Panc1 (cell line): Measurements from ENCODE around the gene MYOG. TPM values are rescaled to one million over a fixed set of nuclear protein-coding genes. Genes with fewer than 3 reads are reported as not detected.

Experiments used
- ATAC-seq: fragments of 200-7000 bp; cut with Tn5 transposase; 2 replicates; pipeline ENCODE4 v1.9.1; 2020; ENCODE audit warnings: mild to moderate bottlenecking, moderate library complexity
- BruUV-seq: library from RNA; stranded (reverse); fragments of 400-500 nt; replicated peaks from 2 replicates; lab custom pipeline; 2021; lab: Mats Ljungman, UMichigan
- CTCF ChIA-PET: fragments of 300-600 bp; sonication (Branson Sonifier 250); formaldehyde crosslinking; loops from one replicate; lab custom pipeline; 2022; ENCODE audit warnings: antibody characterized with exemption; lab: Charles Lee
- POLR2A ChIA-PET: fragments of 300-600 bp; sonication (Branson Sonifier 250); formaldehyde crosslinking; loops from one replicate; lab custom pipeline; 2022; ENCODE audit warnings: antibody characterized with exemption; lab: Charles Lee
- DNase-seq: peaks from one replicate; pipeline ENCODE4 v3.0.0-alpha.2; 2010; ENCODE audit warnings: low read depth, low spot score
- H3K27ac ChIP-seq: 2 replicates; pipeline ENCODE4 v1.5.1; 2011; ENCODE audit warnings: mild to moderate bottlenecking, low read length, inconsistent platforms
- H3K27me3 ChIP-seq: fragments of 200-500 bp; sonication (Bioruptor generic); 2 replicates; pipeline ENCODE4 v1.6.0; 2014; ENCODE audit warnings: low read length, inconsistent platforms; ENCODE audit not compliant: control insufficient read depth, insufficient read depth
- H3K36me3 ChIP-seq: fragments of 200-500 bp; sonication (Bioruptor generic); 2 replicates; pipeline ENCODE4 v1.5.1; 2014; ENCODE audit warnings: inconsistent platforms, mild to moderate bottlenecking, low read length, moderate library complexity; ENCODE audit not compliant: control insufficient read depth, insufficient read depth
- H3K4me1 ChIP-seq: 2 replicates; pipeline ENCODE4 v1.5.1; 2011; ENCODE audit warnings: inconsistent platforms, mild to moderate bottlenecking, low read length, moderate library complexity; ENCODE audit not compliant: control insufficient read depth, insufficient read depth
- H3K4me3 ChIP-seq, 2 experiments: 2 replicates each; pipeline ENCODE4 v1.5.1; 2011 to 2012; ENCODE audit warnings: low read depth in 2 of 2, low read length in 2 of 2, mild to moderate bottlenecking in 2 of 2, inconsistent platforms in 1 of 2, moderate library complexity in 1 of 2
- H3K9me3 ChIP-seq: fragments of 200-500 bp; sonication (Bioruptor generic); 2 replicates; pipeline ENCODE4 v1.5.1; 2014; ENCODE audit warnings: low read depth, mild to moderate bottlenecking, inconsistent platforms, low read length, moderate library complexity; ENCODE audit not compliant: control insufficient read depth, insufficient read depth
- CTCF ChIP-seq: fragments of 450-650 bp; IDR thresholded peaks from 2 replicates; pipeline ENCODE4 v1.5.1; 2017; ENCODE audit warnings: mild to moderate bottlenecking
- POLR2AphosphoS5 ChIP-seq: IDR thresholded peaks from 2 replicates; pipeline ENCODE4 v1.6.1; 2012; ENCODE audit warnings: mild to moderate bottlenecking, low read depth, low read length, moderate library complexity
- REST ChIP-seq, 2 experiments: IDR thresholded peaks; 2 replicates each; pipeline ENCODE4 v1.6.1; 2011 to 2012; ENCODE audit warnings: low read depth in 2 of 2, control low read depth in 1 of 2, low read length in 1 of 2, mild to moderate bottlenecking in 1 of 2, moderate library complexity in 1 of 2; ENCODE audit not compliant: insufficient read depth in 1 of 2
- SIN3A ChIP-seq: IDR thresholded peaks from 2 replicates; pipeline ENCODE4 v1.6.1; 2012; ENCODE audit warnings: low read depth, mild to moderate bottlenecking, low read length, moderate library complexity, borderline replicate concordance; ENCODE audit not compliant: insufficient read depth
- TCF7L2 ChIP-seq: IDR thresholded peaks from 2 replicates; pipeline ENCODE4 v1.6.1; 2011; ENCODE audit warnings: mild to moderate bottlenecking, low read depth, low read length, inconsistent platforms
- in situ Hi-C: cut with HindIII; loops from 2 replicates; pipeline ENCODE4 v1.10.0; 2016; ENCODE audit warnings: low sequenced_read_pairs, low pct_unique_long_range_greater_than_20kb
- intact Hi-C: fragments of 100-400 bp; cut with micrococcal nuclease; formaldehyde crosslinking; loops from one replicate; pipeline ENCODE4 v1.10.0; 2022; ENCODE audit not compliant: unreplicated experiment
- total RNA-seq: library from RNA; stranded (reverse); gene quantifications from one replicate; pipeline ENCODE4 v1.2.1, GENCODE V29; 2021; ENCODE audit not compliant: unreplicated experiment

The MYOG gene
- total RNA-seq, 1 experiment from 2014 or later, result not detected

GRCh38 chr1:203095061-203095690 is 9.4 kb upstream of the MYOG start:
- TF ChIP-seq SIN3A (no peak), REST (IDR thresholded peaks at IDR 0.05; ENCODE audit: insufficient read depth in 1 of 2, low read depth in 2 of 2, low read length in 1 of 2) (no peak), POLR2AphosphoS5 (no peak), TCF7L2 (no peak)
- Histone ChIP-seq H3K27me3 (peaks cover 4% of the 10 kb centered on the region; the same call in 1 of the 2 replicates), H3K4me3 (no peak overlapping the region), H3K27ac (no peak overlapping the region), H3K4me1 (no peaks in the 10 kb centered on the region), H3K9me3 (peaks cover 8% of the 10 kb centered on the region), H3K36me3 (no peaks in the 10 kb centered on the region)
- POLR2A ChIA-PET, result no interaction called here
- in situ Hi-C loops (no loop called here), intact Hi-C loops (no loop called here)
- DNase-seq, result no peak
- ATAC-seq, result no peak
- CTCF ChIA-PET, result no interaction called here
- no TSS peak for BruUV-seq

GRCh38 chr1:203093754-203094410 is 8.1 kb upstream of the MYOG start:
- H3K9me3 ChIP-seq, result peaks cover 8% of the 10 kb centered on the region
- CTCF ChIA-PET, result no interaction called here
- DNase-seq (no peak), ATAC-seq (no peak)
- BruUV-seq, result no TSS peak
- H3K36me3 ChIP-seq, result no peaks in the 10 kb centered on the region
- H3K4me1 ChIP-seq, result no peaks in the 10 kb centered on the region
- no peak for TF ChIP-seq TCF7L2
- TF ChIP-seq SIN3A, result no peak
- no peak for TF ChIP-seq REST (IDR thresholded peaks at IDR 0.05; ENCODE audit: insufficient read depth in 1 of 2, low read depth in 2 of 2, low read length in 1 of 2)
- no peak for TF ChIP-seq POLR2AphosphoS5
- TF ChIP-seq CTCF, result no peak
- H3K27ac ChIP-seq, result no peak overlapping the region
- intact Hi-C loops (no loop called here), in situ Hi-C loops (no loop called here)
- H3K4me3 ChIP-seq, result no peak overlapping the region
- H3K27me3 ChIP-seq, result peaks cover 4% of the 10 kb centered on the region; the same call in 1 of the 2 replicates
- POLR2A ChIA-PET, result no interaction called here
